Mucosa of gallbladder (tissue), 1 donor: ENCODE data around the gene PSG1. TPM values are rescaled to one million over a fixed set of nuclear protein-coding genes. Genes with fewer than 3 reads are reported as not detected.
"Not testable (repeated sequence)": the region's sequence is repeated elsewhere in the genome, so short reads cannot be mapped to it uniquely, and the experiment has no call there.

Experiments
- DNase-seq: peaks from one replicate; pipeline ENCODE4 v3.0.0-alpha.2; 2020; ENCODE audit warnings: low spot score
- total RNA-seq: library from RNA; stranded (reverse); gene quantifications from one replicate; pipeline ENCODE4 v1.2.1, GENCODE V29; 2021
- donor health status: DM: no; HTN: no; CAD: no.

Gene PSG1
- total RNA-seq = not detected

DNA sequence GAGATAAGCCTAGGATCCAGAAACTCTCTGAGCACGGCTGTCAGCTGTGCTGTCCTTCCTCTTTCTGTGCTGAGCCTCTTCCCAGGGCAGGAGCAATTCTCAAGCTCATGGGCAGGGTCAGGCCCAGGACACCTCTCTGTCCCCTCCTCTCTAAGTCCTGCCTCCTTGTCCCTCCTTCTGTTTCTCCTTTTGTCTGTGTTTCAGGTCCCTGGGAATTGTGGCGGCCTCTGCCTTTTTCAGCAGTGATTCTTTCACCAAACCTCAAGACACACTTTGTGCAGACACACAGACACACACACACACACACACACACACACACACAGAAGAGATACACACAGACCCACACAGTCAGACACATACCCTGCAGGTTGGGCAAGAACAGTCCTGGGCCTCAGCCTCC, at the start of gene PSG1:
PSG1 (minus strand) TSS at position 101 of the 400 bp plus-strand sequence. CDS start 132 bp downstream, outside the sequence.
- no peak for DNase-seq

DNA sequence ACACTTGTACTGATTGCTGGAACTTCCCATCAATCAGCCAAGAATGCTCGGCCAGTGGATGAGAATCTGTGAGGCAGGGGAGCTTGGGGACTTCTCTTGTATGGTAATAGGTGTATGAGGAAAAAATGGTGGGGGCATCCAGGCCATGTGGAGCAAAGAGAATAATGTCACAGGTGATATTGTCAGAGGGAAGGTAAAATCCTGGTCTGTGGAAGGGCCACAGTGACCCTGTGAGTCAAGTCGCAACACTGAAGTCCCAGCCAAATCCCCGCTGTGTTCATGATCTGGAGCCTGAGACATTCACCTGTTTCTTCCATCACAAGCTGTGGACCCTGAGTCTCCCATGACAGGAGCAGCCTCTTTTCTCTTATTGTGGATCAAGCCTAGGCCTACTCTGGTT, 49.4 kb upstream of the PSG1 start:
- DNase-seq = no peak

DNA sequence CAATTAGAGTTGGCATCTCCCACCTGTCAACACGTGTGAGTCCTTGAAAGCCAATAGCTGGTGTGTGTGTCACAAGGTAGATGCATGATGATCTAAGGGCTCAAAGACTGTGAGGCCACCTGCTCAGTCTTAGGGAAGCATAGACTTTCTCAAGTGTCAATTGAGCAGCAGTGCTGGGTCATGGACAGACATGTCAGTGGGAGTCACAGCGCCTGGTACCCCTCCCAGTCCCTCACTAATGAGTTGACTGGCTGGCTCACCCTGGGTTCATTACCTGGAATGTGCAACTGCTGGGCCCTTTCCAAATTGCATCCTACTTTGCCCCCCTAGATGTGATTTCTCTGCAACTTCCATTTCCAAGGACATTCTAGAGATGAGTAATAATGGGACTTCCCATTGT, 47.3 kb upstream of the PSG1 start:
- DNase-seq = no peak

- DNase-seq = not testable (repeated sequence)
These were observed 43.6 kb upstream of the PSG1 start for GRCh38 chr19:42923106-42923505.

DNA sequence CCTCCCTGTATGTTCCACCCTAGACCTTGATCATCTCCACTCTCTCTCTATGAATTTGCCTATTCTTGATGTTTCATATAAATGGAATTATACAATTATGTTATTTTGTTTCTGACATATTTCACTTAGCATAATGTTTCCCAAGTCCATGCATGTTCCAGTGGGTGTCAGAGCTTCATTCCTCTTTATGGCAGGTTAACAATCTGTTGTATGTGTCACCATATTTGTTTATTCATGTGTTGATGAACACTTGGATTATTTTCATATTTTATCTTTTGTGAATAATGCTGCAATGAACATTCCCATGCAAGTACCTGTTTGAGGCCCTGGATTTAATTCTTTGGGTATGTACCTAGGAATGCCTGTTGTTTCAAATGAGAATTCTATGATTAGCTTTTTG, 41.5 kb upstream of the PSG1 start:
- DNase-seq = not testable (repeated sequence)

GRCh38 chr19:42919757-42920079, 40.2 kb upstream of the PSG1 start:
- DNase-seq = no peak

DNA sequence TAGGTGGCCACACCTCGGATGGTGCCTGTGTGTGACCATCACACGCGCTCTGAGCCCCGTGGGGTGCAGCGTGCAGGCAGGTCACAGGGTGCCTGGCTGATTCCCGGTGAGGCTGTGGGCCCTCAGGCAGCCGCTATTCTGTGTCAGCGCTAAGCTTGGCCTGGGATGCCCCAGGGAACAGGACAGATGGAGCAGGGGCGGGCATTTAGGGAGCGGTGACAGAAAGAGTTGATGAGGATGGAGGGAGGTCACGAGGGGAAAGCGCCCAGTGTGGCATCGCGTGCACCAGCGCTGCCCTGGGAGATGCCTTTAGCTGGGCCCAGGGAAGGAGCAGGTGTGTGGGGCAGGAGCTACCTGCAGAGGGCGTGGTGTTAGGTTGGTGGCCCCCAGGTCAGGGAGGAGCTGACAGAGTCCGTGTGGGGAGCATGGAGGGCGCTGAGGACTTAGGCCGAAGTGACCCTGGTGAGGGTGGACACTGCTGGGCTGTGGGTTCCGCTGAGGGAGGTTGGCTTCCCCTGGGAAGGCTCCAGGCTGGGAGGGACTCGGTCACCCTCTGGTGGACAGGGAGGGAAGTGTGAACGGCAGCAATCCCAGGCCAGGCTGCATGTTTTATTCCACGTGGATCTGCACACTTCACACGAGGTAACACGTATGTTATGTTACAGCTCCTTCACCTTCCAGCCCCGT, 39.7 kb upstream of the PSG1 start:
- not testable (repeated sequence) for DNase-seq

DNA sequence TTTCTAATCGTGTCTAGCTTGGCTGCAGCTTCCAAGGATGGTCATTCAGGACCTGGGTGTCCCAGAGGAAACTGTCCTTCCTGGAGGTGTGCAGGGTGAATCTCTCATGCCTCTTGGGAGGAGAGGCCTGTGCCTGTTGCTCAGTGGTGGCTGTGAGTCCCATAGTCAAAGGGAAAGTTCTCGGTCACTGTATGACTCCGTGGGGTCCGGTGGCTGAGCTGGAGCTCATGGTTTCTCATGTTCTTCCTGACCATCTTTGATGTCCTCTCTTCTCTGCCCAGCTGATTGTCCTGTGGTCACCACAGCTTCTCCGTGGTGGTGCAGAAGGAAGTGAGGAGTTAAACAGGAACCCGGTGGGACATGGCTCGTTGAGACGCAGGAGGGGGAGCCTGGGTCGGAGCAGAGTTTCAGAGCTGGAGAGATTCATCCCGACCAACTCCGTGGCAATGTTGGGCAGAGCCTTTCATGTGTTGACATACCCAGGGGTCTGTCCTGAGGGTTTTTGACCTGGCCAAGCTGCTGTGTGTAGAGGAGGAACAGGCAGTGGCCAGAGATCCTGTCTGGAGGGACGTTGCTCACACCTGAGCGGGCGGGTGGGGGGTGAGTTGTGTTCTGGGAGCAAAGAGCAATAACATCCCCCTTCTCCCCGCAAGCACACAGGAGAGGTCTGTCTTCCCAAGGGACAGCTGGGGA, 39.0 kb upstream of the PSG1 start:
- not testable (repeated sequence) for DNase-seq

DNA sequence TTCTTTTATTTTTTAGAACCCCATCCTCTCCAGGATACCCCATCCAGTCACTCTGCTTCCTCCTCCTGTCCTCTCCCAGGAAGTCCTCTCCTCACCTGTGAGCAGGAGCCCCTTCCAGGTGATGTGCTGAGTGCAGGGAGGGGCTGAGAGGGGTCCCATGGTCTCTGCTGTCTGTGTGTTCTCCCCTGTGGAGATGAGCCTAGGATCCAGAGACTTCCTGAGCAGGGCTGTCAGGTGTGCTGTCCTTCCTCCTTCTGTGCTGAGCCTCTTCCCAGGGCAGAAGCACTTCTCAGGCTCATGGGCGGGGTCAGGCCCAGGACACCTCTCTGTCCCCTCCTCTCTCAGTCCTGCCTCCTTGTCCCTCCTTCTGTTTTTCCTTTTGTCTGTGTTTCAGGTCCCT, 38.1 kb upstream of the PSG1 start, which contains the start of gene PSG6:
PSG6 (minus strand) TSS at position 261 of the 400 bp plus-strand sequence; CDS start at position 159, 102 bp downstream.
- DNase-seq = not testable (repeated sequence)

- DNase-seq = not testable (repeated sequence)
These were observed 37.4 kb upstream of the PSG1 start for GRCh38 chr19:42916931-42917330.

GRCh38 chr19:42913516-42913915, 34.0 kb upstream of the PSG1 start:
- not testable (repeated sequence) for DNase-seq

GRCh38 chr19:42912941-42913340, 33.4 kb upstream of the PSG1 start:
- DNase-seq = not testable (repeated sequence)

GRCh38 chr19:42911731-42912130, 32.2 kb upstream of the PSG1 start:
- not testable (repeated sequence) for DNase-seq

- not testable (repeated sequence) for DNase-seq
These were observed 26.6 kb upstream of the PSG1 start for GRCh38 chr19:42906162-42906561.

DNA sequence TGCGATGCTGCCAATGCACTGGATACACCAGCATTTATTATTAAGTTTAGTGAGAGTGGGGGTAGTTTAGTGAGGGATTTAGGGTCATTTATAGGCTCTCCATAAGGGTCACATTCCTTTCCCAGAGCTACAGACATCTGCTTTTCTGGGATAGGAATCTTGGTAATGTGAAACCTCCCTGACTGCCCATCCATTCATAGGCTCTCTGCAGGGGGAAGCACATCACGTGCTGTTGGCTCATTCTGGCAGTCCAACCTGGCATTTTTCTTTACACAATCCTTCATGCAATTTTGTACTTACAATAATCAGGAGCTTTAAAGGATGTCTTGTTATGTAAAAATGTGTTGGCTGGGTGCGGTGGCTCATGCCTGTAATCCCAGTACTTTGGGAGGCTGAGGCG, 21.0 kb upstream of the PSG1 start:
- not testable (repeated sequence) for DNase-seq

- not testable (repeated sequence) for DNase-seq
These were observed 20.2 kb upstream of the PSG1 start for GRCh38 chr19:42899674-42900073.

DNA sequence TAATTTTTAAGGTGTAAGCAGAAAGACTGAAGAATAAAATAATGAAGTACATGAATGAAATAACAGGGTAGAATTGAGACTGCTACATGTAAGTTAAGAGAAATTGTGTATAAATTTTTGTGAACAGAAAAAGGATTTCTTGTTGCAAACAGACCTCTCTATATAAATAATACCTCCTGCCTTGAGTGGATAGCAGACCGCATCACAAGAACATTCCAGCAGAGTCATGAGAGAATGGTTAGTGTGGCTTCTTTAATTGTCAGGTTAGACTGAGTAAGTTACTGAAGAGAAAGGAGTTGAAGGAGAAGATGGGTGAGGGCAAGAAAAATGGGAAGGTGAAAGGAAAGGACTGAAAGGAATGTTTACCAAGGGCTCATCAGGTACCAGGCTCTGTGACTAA, 19.6 kb upstream of the PSG1 start:
- not testable (repeated sequence) for DNase-seq

GRCh38 chr19:42898656-42899055, 19.1 kb upstream of the PSG1 start:
- not testable (repeated sequence) for DNase-seq

DNA sequence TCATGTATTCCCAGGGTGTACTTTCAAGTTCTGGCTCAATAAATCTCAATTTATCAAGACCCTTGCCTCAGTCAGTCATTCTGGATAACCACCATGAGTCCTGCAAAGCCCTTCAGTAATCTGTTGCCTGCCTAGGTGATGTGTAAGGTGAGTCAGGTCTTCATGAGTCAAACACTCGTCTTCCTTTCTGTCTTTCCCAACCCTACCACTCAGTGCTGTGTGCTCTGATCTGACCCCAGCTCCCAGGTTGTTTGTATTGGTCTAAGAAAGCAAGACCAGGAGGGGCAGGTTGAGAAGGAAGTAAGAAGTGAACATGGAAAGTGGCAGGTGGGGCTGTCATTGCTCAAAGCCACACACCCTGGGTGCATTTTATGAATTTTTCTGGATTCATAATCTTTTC, 18.2 kb upstream of the PSG1 start:
- not testable (repeated sequence) for DNase-seq

DNA sequence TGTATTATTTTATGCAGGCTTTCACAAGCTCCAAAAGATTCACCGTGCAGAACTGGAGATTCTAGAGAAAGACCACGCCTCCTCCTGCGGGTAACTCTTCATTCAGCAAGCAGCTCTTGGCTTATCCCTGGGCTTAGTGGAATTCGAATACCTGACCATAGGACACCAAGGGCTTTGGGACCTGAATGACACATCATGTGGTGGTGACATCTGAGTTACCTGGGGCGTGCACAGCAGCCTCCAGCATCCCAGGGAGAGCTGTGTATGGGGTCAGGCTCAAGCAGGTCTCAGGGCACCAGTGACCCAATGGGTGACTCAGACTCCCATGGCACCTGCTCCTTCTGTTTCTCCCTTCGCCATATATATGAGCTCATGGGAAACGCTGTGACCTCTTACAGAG, 10.9 kb upstream of the PSG1 start:
- not testable (repeated sequence) for DNase-seq

DNA sequence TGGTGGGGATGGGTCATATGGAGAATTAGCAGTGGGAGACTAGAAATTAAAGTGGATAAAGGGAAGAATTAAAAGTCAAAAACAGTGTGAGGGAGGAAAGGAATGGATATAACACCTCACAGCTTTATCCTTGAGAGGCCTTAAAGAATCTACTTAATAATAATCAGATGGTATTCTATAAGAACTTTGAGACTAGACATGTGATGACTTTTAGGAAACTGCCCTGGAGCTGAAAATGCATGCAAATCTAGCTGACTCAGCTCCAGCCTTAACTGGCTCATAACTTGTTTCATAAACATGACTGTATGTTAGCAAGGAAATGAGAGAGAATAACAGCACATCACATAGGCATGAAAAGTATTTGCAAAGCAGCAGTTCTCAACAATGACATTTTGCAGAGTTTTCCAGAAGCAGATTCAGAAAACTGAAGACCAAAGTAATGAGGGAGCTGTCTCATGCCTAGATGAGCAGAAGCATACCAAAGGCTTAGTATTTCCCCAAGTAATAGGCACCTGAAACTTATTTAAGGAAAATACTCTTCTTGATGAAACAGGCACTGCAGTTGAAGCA, 8.4 kb upstream of the PSG1 start:
- DNase-seq = not testable (repeated sequence)

DNA sequence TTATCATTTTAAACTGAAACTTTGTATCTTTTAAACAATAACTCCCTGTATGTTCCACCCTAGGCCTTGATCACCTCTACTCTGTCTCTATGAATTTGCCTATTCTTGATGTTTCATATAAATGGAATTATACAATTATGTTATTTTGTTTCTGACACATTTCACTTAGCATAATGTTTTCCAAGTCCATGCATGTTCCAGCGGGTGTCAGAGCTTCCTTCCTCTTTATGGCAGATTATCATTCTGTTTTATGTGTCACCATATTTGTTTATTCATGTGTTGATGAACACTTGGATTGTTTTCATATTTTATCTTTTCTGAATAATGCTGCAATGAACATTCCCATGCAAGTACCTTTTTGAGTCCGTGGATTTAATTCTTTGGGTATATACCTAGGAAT, 3.2 kb upstream of the PSG1 start:
- not testable (repeated sequence) for DNase-seq

DNA sequence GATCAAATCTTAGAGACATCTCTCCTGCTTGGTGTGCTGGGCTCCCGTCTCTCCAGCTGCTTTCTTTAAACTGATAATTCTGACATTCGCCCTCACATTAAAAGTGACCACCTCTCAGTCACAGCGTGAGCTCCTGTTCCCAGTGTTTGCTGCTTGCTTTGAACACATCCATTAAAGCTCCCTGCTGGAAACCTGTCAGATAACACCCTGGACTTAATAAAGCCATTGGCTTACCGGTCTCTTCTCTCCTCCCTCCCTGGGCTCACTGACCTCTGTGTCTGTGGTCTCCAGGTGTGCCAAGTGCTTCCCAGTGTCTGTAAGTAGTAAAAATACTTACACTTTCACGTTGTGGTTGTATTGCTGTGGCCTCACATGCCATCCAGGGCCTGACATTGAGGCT, 2.5 kb upstream of the PSG1 start:
- not testable (repeated sequence) for DNase-seq
